ENCODE results near the gene HAPLN1. TPM values are rescaled to one million over a fixed set of nuclear protein-coding genes. Genes with fewer than 3 reads are reported as not detected.

The HAPLN1 gene
- total and polyA plus RNA-seq, 2 of the 8 experiments (the other 6 are each of a cell fraction or from before 2014, with no cell fraction given): 0.56 to 2.1 TPM

GRCh38 chr5:83724935-83725334 is 4.3 kb upstream of the HAPLN1 start (continued):
- no peak for TF ChIP-seq SP2 (IDR thresholded peaks at IDR 0.05; ENCODE audit: low read length)
- no peak for TF ChIP-seq TCF12 (IDR thresholded peaks at IDR 0.05; ENCODE audit: low read depth, low read length)
- TF ChIP-seq KDM4A (IDR thresholded peaks at IDR 0.05; ENCODE audit: low read depth, low read length, severe bottlenecking): no peak
- no peak for TF ChIP-seq RAD21 (IDR thresholded peaks at IDR 0.05 in 1 of 2, conservative IDR thresholded peaks at IDR 0.05 in 1 of 2; ENCODE audit: low read depth in 2 of 2, low read length in 2 of 2)
- no peak for TF ChIP-seq SIX5 (IDR thresholded peaks at IDR 0.05; ENCODE audit: low read depth, low read length)
